CD4-positive, alpha-beta T cell treated with Interleukin-12 subunit alpha and Interleukin-12 subunit beta, for 1 hour (primary cell): ENCODE data around the gene SGMS1.

ENCODE experiments used
- DNase-seq: peaks from one replicate; pipeline ENCODE4 v3.0.0-alpha.2; 2020

SGMS1 gene

DNA sequence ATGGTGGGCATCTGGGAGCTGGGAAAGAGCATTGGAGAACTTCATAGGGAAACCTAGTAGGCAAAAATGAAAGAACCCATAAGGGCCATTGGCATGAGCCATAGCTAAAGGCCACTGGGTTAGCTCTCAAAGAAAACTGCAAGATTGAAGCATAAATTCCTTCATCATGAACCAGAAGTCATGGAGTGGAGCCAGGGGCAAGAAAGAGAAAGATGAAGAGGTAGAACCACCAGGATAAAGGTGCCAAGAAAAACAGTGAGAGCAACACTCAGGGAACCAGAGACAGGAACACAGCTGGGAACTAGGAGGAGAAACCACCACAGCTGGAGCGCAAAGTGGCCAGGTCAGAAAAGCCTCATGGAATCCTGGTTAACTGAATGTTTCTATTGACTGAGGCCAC lies 11.5 kb upstream of the SGMS1 start:
- no peak for DNase-seq

DNA sequence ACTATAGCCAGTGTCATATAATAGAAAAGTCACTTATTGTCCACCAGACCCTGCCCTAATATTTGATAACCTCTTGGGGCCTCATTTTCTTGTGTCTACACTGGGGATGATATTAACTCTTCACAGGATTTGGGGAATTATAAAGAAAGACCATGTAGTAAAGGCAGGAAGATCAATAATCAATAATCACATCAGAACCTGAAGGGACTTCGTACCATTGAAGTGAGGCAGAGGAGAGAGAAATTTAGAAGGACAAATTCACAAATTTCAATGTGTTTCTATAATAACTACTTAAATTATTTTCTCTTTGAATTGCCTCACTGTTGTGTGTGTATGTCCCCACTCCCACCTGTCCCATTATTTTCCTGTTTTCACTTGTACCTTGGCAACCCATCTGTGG lies 10.7 kb upstream of the SGMS1 start:
- no peak for DNase-seq

DNA sequence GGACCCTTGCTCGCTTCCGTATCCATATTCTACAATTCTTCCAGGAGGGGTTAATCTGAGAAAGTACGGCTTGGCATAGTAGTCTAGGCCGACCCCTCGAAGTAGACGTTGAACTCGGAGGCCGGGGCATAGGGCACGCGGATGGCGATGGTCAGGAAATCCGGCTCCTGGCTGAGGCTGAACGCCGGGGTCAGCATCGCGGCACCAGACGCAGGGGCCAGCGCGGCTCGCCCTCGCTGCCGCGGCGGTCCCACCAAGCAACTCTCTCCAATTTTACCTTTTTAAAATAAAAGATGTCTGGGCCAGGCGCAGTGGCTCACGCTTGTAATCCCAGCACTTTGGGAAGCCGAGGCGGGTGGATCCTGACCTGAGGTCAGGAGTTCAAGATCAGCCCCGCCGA lies 7.3 kb upstream of the SGMS1 start:
- no peak for DNase-seq

DNA sequence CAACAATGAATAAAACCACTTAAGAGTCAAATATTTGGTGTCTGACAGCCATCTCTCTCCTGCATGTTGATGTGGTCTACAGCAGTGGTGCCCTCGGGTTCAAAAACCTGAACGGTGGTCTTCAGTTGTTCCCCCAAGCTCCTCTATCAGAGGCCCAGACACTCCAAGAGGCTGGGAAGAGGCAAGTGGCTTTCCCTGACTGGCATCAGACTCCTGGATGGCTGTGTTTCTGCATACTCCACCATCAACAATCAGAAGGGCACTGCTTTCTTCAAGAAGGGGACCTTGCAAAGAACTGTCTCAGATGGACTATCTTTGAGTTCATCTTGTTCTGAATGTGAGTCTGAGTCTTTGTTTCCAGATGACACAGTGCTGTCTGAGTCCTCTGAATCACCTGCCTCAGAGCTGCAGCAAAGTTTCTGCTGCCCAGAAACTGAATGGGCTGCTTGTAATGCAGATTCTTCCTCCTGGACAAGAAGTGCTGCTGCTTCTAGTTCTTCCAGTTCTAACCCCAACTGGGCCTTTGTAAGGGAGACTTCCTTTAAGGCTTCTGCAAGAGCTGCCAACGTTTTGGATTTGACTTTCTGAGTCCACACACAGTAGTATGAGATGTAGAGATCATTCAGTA lies 5.9 kb upstream of the SGMS1 start:
- DNase-seq, result no peak

DNA sequence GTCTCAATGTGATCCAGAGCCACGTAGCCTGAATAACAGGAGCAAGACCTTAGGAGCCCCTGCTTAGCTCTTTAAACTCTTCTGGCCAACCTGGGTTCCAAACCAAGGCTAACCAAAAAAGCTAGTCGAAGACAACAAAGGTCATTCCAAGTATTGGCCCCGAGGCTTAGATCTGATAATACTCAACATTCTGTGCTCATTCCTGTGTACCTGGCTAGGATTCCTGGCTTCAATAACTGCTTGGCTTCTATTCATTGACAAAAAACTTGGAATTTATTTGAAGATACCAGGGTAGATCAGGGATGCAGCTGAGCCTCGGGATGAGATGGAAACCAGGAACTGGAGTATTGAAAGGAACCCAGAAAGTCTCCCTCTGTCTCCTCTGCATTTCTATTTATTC lies 4.1 kb upstream of the SGMS1 start:
- no peak for DNase-seq

DNA sequence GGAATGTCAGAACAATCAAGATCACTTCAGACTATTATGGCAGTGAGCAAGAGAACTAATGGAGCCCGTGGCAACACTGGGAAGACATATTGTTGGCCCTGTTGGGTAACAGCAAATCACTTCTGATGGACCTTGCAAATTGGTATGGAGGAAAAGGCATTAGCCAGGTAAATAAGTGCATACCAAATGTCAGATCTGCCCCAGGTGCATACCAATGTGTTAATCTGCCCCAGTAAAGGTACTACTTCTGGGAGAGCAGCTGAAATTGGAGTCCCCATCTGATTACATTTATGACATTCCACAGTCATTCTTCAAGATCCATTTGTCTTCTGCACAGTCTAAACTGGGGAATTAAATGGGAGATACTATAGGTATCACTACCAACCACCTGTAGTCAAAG lies 3.7 kb upstream of the SGMS1 start:
- DNase-seq, result no peak

DNA sequence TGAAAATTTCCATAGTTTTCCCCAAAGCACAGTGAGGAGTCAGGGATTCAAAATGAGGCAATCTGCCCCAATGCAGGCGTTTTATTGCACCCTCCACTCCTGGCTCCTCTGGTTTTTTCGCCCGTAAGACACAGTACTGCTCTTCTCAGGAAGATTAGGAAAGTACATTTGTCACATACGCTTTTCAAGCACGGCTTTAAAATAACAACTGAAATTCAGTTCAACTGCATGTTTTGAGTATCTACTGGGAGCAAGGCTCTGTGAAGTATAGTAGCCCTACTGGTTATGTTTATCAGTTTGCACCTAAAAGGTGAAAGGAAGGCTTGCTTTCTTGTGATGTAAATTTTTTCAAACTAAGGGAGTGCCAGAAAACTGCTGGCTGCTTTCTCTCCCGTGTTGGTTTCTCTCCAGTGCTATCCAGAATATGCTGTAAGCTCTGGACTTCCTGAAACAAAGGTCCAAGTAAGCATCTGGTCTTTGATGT lies 1.9 kb upstream of the SGMS1 start:
- no peak for DNase-seq

DNA sequence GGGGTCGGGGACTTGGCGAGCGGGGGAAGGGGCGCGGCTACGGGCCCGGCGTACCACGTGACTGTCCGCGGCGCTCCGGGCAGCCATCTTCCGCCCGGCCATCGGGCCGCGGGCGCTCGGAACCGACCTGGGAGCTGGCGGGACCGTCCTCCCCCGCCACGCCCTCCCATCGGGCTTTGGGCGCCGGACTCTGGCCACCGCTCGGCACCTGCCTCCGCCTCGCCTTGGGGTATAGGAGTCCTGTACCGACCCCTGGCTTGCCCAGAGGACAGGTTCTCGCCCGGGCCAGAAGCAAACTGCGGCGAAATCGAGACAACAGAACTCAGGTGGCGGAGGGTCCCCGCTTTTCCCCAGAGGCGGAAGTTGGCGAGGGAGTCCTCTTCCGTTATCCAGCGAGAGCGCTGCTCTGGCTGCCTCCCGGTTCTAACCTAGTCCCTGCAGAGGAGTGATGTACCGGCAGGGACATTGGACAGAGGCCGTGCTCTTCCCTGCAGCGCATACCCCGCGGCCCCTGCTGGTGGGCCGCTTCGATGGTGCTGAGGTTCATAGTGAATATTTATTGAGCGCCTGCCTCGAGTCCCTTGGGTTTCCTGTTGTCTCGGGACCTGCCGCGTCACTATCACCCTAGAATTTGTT lies 1.2 kb upstream of the SGMS1 start:
- peak; percentile 74 for DNase-seq

DNA sequence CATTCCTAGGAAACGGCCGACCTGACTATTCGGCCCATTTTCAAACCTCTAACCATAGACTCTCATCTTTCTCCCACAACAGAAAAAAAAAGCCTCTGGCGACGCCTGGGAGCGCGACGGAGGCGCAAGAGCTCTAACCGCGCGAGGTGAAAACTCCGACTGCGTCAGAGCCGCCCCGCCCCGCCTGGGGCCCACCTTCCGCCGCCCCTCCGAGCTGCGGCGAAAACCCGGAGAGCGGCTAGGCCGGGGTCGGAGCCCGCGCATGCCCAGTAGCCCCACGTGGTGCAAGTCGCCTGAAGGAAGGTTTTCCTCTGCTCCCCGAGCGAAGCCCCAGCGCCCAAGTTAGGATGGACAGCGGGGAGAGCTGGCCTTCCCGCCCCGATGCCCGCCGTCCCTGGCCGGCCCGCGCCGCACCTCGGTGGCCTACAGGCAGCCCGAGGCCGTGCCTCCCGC lies 683 bp upstream of the SGMS1 start:
- DNase-seq, result peak; percentile 96

DNA sequence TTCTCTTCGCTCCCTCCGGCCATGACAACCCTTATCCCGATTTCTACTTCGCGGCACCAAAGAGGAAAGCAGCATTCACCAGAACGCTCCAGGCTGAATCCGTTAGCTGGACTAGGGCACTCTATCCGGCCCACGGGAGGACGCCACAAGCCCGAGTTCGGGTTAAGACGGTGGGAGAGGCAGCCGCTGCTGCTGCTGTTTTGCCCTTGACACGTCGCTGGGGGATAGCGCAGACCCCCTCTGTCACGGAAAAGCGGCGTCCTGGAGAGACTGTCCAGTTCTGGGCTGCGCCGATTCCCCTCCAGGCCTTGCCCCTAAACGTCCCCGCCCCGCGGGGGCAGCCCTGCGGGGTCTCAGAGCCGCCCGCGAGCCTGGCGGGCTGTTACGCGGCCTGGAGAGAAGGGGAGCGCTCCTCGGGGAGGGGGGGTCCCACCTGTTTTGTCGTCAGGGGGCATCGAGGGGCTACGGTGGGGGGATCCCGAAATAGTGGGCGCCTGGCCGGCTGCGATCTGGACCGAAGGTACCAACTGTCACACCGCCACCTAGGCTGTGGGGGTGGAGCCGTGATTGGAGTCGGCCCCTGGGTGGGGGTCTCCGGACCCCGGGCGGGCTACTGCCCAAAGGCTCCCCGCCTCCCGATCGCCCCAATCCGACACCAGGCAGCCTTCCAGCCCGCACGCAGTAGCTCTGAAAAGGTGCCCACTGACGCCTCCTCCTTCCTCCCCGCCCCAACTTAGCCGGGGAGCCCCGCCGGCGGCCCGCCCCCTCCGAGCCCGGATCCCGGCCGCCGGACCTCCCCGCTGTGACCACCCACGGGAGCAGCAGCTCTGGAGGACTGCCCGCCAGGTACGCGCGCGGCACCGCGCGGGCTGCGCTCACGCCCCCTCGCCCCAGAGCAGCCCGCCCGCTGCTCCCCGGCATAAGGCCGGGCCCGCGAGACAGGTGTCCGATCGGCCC lies 772 bp downstream of the SGMS1 start:
- DNase-seq, result peak; percentile 54

DNA sequence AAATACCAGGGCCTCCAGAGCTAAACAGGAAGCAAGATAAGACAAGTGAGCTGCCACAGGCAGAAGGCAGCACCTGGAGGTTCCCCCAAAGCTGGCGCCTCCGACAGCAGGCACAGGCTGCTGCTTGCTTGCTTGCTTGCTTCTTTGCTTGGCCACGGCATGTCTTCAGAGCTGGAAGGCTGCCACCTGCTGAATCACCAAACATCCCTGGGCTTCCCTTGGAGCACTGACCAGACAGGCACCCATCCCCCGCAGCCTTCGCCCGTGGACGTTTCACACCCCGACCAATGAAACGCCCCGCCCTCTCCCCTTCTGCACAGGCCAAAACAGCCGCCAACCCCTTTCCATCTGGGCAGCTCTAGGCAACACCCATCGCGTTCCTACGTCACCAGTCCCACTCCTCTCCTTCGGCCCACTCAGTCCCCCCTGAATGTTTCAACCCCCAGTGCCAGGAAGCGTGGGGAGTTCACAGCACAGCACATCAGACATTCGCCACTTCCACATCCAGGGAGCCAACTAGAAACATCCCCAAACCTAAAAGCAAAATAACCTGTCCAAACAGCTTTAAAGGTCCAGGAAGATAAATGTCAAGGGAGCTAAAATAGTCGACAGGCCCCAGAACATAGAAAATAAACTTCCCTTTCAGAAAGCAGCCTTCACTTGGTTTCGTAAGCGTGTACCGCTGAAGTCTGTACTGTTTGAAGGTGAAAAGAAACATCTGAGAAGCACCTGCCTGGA lies 1.6 kb downstream of the SGMS1 start:
- peak; percentile 71 for DNase-seq

DNA sequence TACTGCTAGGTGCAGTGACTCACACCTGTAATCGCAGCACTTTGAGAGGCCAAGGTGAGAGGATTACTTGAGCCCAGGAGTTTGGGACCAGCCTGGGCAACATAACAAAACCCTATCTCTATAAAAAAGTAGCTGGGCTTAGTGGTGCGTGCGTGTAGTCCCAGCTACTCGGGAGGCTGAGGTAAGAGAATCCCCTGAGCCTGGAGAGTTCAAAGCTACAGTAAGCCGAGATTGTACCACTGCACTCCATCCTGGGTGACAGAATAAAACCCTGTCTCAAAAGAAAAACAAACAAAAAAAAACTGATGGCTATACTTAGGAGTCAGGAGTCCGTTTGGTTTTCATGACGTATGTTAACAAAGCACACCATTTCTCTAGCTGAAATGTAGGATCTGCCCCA lies 2.9 kb downstream of the SGMS1 start:
- no peak for DNase-seq

DNA sequence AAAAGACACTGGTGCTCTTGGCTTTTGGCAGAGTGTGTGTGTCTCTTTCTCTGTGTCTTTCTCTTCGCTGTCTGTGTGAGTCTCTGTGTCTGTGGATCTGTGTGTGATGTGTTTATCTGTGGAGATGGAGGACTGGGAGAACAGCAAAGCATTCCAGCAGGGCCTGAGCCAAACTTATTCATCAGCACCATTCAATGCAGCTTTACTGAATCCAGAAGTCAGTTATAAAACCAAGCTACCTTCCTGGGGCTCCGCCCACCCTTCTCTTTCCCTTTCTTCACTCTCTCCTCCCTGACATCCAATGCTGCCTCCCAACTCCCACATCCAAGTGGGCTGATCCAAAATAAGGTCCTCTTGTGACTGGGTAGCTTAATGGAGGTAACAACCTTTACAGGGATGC lies 3.9 kb downstream of the SGMS1 start:
- no peak for DNase-seq

DNA sequence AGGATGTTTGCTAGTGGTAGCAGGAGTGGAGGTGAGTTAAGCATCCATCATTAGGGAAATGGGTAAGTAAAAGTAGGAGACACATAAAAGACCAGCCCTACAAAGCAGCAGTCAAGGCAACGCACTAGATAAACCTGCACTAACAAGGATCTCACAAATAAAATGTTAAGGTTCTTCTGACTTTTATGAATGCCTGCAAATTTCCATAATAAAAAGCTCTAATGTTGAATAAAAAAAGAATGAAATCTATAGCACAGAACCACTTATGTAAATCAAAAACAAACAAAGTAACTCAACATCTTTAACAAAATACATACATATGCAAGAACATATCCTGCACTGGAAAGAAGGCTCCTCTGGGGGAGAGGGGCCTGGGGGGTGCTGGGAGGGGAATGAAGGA lies 4.6 kb downstream of the SGMS1 start:
- no peak for DNase-seq

DNA sequence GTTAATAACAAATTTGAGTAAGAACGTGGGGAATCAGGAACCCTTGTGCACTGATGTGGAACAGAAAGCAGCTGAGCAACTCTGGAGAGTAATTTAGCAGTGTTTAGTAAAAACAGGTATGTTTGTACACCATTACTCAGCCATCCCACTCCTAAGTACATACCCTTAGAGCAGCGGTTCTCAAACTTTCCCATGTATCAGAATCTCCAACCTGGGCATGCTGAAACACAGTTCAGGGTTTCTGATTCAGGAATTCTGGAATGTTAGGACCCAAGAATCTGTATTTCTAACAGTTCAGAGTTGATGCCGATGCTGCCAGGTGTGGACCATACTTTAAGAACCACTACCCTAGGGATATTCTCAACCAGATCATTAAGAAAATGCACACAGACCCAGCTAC lies 5.1 kb downstream of the SGMS1 start:
- no peak for DNase-seq

DNA sequence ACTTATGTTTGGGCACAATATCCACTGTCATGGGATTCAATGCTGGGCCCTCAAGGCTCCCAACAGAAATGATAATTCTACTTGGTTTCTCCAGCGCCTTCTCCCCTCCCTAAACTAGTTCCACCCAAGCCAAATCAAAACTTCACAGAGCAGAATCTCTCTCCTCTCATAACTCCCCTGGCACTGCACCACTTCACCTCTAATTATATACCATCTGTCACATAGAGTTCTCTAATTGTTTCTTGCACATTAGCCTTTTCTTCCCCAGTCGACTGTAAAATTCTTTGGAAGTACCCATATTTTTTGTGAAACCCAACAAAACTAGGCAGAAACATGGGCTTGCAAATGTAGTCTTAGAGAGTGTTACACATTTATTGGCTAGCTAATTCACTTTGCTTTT lies 8.1 kb downstream of the SGMS1 start:
- DNase-seq, result no peak

DNA sequence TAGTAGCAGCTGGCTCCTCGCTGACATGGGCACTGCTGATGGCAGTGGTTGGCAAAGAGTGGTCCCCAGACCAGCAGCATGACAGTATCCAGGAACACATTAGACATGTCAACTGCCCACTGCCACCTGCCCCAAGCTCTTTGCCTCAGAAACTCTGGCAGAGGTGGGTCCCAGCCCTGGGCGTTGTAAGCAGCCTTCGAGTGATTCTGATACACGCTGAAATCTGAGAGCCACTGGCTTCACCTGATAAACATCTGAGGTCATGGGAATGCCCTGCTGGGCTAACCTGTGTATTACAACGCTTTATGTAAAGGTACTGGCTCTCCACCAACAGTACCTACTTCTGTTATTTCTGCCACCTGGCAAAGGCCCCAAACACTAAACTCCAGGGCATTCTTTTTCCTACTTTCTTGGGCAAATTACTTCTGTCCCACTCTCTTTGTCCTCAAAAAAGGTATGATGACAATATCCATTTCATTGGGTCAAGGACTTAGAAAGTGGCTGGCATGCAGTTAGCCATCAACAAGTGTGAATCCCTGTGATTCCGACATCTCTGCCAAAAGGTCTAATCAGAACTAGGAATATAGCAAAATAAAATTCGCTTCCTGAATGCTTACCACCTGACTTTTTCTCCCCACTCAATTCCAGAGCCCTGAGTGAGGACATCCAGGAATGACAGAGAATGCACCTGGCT lies 9.2 kb downstream of the SGMS1 start:
- DNase-seq, result peak; percentile 25

DNA sequence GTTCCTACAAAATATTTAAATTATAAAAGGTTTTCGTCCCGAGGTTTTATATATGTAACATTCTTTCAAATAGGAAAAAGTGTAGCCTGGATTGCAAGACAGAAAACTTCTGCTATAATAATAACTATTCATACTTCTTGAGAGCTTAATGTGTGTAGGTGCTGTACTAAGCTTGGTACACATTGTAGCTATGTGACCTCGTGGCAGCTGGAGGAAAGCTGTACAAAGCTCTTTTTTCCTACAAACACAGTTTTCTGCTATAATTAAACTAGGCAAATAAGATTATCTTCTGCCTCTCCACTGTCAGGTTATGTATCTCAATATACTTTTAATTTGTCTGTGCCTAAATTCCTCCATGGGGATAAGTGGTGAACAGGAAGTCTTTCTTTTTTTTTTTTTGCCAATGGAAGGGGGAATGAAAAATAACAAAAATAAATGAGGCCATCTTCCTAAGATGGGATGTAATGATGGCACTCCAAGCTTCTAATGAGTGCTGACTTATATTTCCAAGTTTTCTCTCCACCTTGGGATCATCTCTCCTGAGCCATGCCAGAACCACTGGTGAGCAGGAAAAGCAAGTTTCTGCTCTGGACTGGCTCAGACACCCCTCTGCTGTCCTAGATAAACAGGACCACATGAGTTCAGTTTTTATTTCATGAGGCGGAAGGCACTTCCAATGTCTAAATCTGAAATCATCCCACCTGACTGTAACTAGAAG lies 9.9 kb downstream of the SGMS1 start:
- DNase-seq, result no peak

DNA sequence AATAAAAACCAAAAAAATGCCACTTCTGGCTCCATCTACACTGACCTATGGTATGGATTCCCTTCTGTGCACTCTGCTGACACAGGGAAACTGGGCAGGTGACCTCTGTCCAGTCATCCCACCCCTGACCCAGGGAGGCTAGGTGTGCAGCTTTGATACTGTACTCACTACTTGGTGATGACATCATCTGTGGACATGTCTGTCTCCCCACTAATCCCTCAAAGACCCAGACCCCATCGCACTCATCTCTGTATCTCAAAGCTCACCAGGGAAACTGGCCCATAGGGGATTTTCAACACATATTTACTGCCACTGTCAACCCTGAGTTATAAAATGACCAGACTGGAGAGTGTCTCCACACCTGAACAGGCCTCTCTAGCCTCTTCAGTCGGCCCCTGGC lies 10.6 kb downstream of the SGMS1 start:
- no peak for DNase-seq

DNA sequence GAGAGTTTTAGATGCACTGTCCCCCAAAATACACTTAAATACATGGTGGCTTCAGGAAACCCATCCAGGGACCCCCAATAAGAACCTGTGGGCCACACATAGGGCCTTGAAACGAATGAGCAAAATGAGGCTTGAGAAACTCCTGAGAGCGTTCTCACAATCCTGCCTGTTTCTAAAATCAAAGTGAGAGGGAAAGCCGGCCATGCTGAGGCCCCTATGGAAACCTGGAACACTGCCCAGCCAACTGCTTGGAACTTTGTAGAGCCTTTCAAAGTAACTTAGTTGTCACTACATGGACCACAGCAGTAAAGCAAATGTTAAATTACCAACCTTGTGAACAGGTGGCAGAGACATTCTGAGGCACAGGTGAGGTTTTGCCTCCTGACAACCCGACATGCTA lies 13.4 kb downstream of the SGMS1 start:
- DNase-seq, result no peak

DNA sequence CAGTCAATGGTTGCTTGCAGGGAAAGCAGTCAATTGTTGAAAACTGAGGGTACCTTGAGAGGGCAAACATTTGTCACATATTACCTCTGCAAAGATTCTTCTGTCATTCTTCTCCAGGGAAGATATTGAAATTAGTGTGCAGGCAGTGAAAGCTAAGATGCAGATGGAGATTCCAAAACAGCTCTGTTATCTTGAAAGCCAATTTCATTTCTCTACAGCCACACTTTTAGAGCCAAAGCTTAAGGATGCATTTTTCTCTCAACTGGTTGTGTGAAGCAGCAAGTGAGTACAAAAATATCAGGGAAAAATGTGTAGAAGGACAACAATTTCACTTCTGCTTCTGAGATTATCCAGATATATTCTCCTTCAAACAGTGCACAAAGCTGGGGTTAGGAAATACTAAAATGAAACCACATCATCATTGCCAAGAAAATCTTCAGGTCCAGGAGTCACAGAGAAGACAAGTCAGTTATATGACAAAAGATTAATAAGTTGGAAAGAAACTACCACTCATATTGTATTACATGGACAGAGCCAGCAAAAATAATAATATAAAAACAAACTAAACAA lies 16.3 kb downstream of the SGMS1 start:
- DNase-seq, result no peak

DNA sequence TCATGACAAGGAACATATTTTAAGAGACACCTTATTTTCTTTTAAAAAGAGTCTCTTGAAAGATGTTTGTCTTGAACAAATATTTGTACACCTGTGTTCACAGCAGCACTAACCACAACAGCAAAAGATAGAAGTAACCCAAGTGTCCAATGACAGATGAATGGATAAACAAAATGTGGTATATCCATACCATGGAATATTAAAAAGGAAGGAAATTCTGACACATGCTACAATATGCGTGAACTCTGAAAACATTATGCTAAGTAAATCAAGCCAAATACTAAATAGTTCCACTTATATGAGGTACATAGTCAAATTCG lies 17.8 kb downstream of the SGMS1 start:
- DNase-seq, result no peak
